Mammary microvascular endothelial cell (primary cell): Measurements from ENCODE around the gene GSTM3. TPM values are rescaled to one million over a fixed set of nuclear protein-coding genes. Genes with fewer than 3 reads are reported as not detected.

Source experiments
- total RNA-seq: library from RNA; depleted of rRNA; stranded (reverse); fragments of >200 nt; gene quantifications from 2 replicates; pipeline ENCODE4 v1.2.3, GENCODE V29; 2015

The GSTM3 gene
- total RNA-seq: 27.5 and 29.4 TPM in 2 replicates

DNA sequence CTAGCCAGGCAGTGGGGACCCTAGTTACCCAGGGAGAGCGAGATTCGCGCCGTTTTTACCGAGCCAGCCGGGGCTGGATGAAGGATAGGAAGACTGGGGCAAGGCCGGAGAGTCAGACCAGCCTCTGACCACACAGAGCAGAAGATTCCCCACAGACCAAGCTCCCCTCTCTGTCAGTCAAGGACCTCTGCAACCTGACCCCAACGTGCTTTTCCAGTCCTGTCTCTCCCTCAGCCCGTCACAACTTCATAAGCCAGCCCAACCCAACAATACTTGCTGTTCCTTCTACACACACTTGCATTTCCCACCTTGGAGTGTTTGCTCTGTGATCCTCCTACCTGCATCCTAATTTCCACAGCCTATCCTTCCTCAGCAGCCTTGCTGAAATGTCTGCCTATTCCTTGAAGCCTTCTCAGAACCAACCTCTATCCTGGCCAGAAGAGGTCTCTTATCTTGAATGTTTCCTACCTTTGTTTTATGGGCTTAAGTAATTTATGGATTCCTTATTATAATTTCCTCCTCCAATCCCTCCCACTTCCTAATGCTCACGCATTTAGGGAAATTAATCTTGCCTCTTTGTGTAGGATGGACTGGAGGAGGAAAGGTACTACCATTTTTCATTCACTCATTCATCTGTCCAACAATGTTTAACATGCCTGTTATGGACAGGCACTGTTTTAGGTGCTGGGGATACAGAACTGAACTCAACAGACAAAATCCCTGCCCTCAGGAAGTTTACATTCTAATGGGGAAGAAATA lies at the start of gene GSTM3:
TSS of gene GSTM3 (minus strand) at position 424 of the 759 bp plus-strand sequence. CDS start 751 bp downstream, outside the sequence.

DNA sequence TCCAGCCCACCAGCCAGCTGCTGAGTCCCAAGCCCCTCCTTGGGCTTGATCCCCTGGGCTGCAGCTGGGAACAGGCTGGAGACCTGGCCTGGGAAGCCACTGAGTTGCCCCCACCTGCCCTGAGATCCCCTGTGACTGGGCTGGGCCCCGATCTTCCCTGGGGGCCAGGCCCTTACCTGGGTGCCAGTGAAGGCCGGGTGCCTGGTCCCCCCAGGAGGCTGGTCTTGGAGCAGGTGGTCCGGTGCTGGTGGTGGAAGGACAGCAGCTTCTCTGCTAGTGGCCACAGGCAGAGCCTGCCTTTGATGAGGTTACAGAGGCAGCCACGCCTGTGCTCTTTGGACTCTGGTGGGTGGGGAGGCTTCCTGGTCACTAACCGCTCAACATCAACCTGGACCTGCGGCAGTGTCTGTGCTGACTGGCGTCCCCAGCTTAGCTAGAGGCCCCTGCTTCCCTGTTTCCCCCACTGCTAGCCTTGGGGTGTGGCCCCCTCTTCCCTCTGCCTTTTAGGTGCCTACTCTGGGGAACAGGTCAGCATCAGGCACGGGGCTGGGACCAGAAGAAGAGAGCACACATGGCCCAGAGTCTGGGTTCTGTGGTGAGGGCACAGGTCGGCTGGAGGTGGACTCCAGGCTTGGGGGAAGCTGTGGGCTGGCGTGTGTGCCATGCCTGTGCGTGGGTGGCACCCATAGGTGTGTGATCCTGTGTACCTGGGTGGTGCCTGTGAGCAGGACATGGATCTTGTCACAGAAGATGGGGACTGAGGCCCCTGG lies 23.0 kb upstream of the GSTM3 start, which contains the start of gene EPS8L3:
TSS of gene EPS8L3 (minus strand) at position 278 of the 770 bp plus-strand sequence. CDS start 2,174 bp downstream, outside the sequence.

DNA sequence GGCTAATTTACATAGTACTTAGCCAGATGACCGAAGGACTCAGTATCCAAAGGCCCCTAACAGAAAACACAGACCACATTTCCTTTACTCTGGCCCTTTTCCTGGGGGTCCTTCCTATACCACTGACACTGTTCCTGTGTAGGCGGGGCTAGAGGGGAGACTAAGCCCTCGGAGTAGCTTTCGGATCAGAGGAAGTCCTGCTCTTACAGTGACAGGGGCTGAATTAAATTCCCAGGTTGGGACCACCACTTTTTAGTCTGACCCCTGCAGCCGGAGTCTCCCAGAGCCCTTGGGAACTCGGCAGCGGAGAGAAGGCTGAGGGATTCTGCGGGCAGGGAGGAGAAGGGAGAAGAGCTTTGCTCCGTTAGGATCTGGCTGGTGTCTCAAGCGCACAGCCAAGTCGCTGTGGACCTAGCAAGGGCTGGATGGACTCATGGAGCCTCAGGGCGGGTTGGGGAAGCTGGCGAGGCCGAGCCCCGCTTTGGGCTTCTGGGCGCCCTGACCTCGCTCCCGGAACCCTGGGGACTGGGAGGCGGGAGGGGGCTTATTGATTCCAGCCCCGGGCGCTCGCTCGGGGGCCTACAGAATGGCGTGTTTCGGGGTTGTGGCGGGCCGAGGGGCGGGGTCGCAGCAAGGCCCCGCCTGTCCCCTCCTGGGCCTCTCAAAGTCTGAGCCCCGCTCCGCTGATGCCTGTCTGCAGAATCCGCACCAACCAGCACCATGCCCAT lies 29.1 kb downstream of the GSTM3 start, which contains the start of gene GSTM5:
TSS of gene GSTM5 (plus strand) at position 659 of the 728 bp plus-strand sequence. CDS start at position 721, 62 bp downstream.

DNA sequence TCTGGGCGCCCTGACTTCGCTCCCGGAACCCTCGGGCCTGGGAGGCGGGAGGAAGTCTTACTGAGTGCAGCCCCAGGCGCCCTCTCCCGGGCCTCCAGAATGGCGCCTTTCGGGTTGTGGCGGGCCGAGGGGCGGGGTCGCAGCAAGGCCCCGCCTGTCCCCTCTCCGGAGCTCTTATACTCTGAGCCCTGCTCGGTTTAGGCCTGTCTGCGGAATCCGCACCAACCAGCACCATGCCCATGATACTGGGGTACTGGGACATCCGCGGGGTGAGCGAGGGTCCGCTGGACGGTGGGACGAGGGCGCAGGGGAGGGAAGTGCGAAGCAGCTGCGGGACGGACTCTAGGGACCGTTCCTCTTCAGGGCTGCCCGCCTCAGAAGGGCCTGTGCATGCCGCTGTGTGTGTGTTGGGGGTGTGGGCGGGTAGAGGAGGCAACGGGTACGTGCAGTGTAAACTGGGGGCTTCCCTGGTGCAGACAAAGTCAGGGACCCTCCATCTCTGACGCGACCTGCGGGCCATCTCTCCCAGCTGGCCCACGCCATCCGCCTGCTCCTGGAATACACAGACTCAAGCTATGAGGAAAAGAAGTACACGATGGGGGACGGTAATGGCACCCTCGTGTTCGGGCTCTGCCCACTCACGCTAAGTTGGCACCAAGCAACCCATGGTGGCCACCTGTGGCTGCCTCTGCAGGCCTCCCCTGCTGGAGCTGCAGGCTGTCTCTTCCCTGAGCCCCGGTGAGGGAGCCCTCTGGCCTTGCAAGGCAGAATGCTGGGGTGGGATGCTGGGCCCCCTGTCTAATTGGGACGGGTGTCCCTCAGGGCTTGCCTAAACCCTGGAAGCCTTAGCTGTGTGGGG lies 53.0 kb downstream of the GSTM3 start, which contains the start of gene GSTM1:
TSS of gene GSTM1 (plus strand) at position 177 of the 859 bp plus-strand sequence. CDS start at position 234, 57 bp downstream.

Other genes with a start within 250 kb of the GSTM3 start
- gene CYB561D1, start 246.9 kb downstream of the GSTM3 start, total RNA-seq: 4.4 and 5.4 TPM in 2 replicates
- gene AMIGO1, start 231.3 kb downstream of the GSTM3 start, total RNA-seq: 0.44 and 1.3 TPM in 2 replicates
- not detected in 2 replicates for gene GPR61, start 201.2 kb downstream of the GSTM3 start, total RNA-seq
- 11.9 and 12.7 TPM in 2 replicates for gene GNAI3, start 192.4 kb downstream of the GSTM3 start, total RNA-seq
- gene GNAT2, start 121.4 kb downstream of the GSTM3 start, total RNA-seq: 0.07 and 0.34 TPM in 2 replicates
- 31.4 and 53.6 TPM in 2 replicates for gene AMPD2, start 121.2 kb downstream of the GSTM3 start, total RNA-seq
- gene GSTM4, start 84.9 kb downstream of the GSTM3 start, total RNA-seq: 1.7 and 6.2 TPM in 2 replicates
- gene GSTM2, start 73.0 kb downstream of the GSTM3 start, total RNA-seq: 2.4 and 3.6 TPM in 2 replicates
- 19.1 and 24.0 TPM in 2 replicates for gene GSTM1, start 53.2 kb downstream of the GSTM3 start, total RNA-seq
- not detected in 2 replicates for gene GSTM5, start 28.8 kb downstream of the GSTM3 start, total RNA-seq
- 0.10 TPM in 1 of 2 replicates, not detected in the other for gene EPS8L3, start 22.9 kb upstream of the GSTM3 start, total RNA-seq
- gene CSF1, start 169.8 kb upstream of the GSTM3 start, total RNA-seq: 24.6 and 31.0 TPM in 2 replicates
- 26.6 and 29.8 TPM in 2 replicates for gene AHCYL1, start 243.7 kb upstream of the GSTM3 start, total RNA-seq